Measurements from ENCODE around the gene CDK15. TPM values are rescaled to one million over a fixed set of nuclear protein-coding genes. Genes with fewer than 3 reads are reported as not detected.

The CDK15 gene
- total RNA-seq, 1 donor: 4.5 TPM

DNA sequence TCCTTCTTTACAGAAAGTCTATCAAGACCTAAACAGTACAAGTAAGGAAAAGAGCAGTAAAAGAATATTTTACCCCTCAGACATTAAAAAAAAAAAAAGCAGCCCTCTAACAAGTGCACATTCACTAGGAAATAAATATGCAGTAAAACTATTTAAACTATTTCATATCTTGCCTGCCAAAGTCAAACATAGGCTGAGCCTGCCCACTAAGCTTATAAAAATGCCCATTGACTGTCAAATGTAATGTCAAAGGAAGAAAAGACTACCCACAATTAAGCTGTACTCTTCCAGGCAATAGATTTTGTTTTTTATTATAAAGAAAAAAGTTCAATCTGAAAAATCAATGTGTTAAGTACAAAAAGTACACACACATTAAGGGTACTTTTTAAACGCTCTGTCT, 37.4 kb upstream of the CDK15 start:
- TF ChIP-seq, protein P1, sequence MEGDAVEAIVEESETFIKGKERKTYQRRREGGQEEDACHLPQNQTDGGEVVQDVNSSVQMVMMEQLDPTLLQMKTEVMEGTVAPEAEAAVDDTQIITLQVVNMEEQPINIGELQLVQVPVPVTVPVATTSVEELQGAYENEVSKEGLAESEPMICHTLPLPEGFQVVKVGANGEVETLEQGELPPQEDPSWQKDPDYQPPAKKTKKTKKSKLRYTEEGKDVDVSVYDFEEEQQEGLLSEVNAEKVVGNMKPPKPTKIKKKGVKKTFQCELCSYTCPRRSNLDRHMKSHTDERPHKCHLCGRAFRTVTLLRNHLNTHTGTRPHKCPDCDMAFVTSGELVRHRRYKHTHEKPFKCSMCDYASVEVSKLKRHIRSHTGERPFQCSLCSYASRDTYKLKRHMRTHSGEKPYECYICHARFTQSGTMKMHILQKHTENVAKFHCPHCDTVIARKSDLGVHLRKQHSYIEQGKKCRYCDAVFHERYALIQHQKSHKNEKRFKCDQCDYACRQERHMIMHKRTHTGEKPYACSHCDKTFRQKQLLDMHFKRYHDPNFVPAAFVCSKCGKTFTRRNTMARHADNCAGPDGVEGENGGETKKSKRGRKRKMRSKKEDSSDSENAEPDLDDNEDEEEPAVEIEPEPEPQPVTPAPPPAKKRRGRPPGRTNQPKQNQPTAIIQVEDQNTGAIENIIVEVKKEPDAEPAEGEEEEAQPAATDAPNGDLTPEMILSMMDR (IDR thresholded peaks at IDR 0.05; ENCODE audit: insufficient read depth, low read length): no peak
- DNase-seq (ENCODE audit: low read depth): peak; percentile 66
- no peak overlapping the region for H3K4me3 ChIP-seq (ENCODE audit: low read depth, low read length)

DNA sequence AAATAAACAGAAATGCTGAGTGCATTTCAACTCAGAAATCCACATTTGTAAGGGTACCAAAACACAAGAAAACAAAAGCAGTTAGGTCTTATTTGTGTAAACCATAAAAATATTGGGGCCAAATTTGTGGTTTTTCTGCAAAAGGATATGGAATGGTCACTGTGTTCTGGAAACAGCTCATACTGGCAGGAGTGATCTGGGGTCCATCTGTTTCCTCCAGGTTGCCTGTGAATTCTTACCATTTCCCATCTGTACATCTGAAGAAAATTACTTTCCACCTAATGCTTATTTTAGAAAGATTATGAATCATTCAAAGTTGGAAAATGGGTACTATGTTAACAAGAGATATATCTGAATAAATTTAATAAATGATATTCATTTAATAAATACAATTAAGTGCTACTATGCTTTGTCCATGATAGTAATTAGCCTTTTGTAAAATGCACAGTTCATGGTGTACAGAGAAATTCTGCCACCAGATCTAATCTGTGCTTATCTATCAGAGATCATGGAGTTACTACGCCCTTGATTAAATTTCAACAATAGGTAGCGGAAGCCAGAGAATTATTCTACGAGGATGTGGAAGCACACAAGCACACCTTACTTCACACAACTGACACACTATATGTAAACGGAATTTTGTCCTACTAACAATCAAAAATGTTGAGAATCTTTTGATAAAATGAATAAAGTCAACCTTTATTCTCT, 36.5 kb upstream of the CDK15 start:
- DNase-seq (ENCODE audit: low read depth): no peak
- TF ChIP-seq, protein P1 (IDR thresholded peaks at IDR 0.05; ENCODE audit: insufficient read depth, low read length): no peak
- H3K4me3 ChIP-seq (ENCODE audit: low read depth, low read length): no peak overlapping the region

DNA sequence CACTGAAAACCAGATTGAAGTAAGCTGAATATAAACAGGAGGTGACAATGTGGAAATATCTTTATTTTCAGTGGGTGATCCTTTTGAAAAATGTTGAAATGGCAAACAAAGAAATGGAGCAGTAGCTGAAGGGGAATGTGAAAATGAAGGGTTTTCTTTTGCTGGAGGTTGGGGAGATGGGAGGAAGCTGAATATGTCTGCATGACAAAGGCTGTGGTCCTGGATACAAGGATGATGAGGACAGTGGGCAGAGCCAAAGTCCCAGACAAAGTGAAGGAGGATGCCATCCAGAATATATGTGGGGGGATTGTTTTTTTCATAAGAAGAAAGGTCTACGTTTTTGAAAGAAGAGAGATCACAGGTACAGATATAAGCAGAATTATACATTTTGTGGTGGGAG, 32.3 kb upstream of the CDK15 start:
- TF ChIP-seq, protein P1 (IDR thresholded peaks at IDR 0.05; ENCODE audit: insufficient read depth, low read length): no peak
- no peak for DNase-seq (ENCODE audit: low read depth)
- no peak overlapping the region for H3K4me3 ChIP-seq (ENCODE audit: low read depth, low read length)

DNA sequence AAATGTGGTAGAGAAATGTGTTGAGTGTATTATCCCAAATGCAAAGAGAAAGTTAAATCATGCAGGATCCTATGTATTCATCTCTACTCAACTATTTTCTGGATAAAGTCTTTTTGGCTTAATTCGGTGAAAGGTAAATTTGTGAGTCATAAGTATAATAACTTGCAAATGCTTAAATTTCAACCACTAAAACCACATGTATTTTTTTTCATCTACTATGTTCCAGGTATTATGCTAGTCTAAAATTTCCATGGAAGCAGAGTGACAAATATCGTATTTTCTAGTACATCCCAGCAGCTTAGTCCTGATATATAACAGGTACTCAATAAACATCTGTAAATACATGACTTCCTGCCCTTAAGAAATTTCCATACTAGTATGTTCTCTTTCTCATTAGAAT, 31.8 kb upstream of the CDK15 start:
- TF ChIP-seq, protein P1 (IDR thresholded peaks at IDR 0.05; ENCODE audit: insufficient read depth, low read length): no peak
- no peak for DNase-seq (ENCODE audit: low read depth)

DNA sequence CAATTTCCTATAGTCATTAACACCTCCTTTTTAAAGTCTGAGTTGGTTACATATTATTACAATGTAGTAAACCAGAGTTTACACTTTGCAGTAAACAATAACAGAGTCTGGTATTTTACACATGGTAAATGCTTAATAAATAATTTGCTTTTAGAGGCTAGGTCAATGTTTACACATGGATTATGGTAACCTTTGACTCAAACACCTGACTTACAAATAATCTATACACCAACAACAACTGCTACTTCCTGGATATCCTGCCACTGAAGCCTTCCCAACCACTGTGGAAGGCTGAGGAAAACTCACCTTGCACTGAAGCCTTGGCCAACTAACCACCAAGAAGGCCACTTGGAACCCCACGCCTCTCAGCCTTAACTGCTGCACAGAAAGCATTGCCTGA, 31.0 kb upstream of the CDK15 start:
- DNase-seq (ENCODE audit: low read depth): no peak
- TF ChIP-seq, protein P1 (IDR thresholded peaks at IDR 0.05; ENCODE audit: insufficient read depth, low read length): no peak
- no peak overlapping the region for H3K4me3 ChIP-seq (ENCODE audit: low read depth, low read length)

More for the DNA sequence above, 31.8 kb upstream of the CDK15 start:
- H3K4me3 ChIP-seq (ENCODE audit: low read depth, low read length): no peak overlapping the region

DNA sequence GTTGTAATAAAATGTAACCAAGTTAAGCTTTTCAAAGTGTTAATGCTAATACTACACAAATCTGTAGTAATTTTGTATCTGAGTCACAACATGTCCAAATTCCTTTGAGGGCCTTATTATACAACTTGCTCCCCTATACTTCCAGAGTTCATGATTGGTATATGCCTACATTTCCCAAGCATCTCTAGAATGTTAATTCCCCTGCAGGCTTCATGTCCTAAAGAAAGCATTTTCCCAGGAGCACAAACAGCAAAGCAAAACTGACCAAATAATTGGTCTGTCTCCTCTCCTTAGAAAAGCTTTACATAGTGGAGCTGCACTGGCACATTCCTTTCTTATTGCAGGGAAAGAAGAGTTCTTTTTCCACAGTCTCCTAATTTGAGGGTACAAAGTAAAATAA, 29.3 kb upstream of the CDK15 start:
- TF ChIP-seq, protein P1 (IDR thresholded peaks at IDR 0.05; ENCODE audit: insufficient read depth, low read length): no peak
- DNase-seq (ENCODE audit: low read depth): no peak
- H3K4me3 ChIP-seq (ENCODE audit: low read depth, low read length): no peak overlapping the region

DNA sequence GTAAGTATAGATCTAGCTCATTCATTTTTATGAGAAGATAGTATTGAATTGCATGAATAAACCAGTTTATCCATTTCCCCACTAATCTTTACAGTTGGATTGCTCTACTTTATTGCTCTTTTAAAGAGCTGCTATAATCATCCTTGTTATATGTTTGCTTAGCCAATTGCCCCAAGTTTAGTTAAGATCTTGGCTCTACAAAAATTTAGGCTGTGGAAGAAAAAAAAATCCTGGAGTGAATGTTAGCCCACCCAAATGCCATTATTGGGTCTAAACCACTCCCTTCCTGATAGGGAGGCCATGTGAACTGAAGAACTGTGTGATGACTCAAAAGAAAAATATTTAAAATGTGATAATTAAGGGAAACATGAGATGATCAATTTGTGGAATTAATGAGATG, 28.5 kb upstream of the CDK15 start:
- DNase-seq (ENCODE audit: low read depth): no peak
- TF ChIP-seq, protein P1 (IDR thresholded peaks at IDR 0.05; ENCODE audit: insufficient read depth, low read length): no peak
- H3K4me3 ChIP-seq (ENCODE audit: low read depth, low read length): no peak overlapping the region
